ENCODE measurements around the gene FMN2.

GRCh38 chr1:240464099-240464498 is 372.4 kb downstream of the FMN2 start:
- TF ChIP-seq CTCF (conservative IDR thresholded peaks at IDR 0.05) (no peak), EZH2 (IDR thresholded peaks at IDR 0.05; ENCODE audit: low read depth) (no peak)
